ENCODE data around the gene VPS52.
A peak's percentile ranks its signal among the peaks of the same experiment; 100 is the strongest.

VPS52 gene, protein sequence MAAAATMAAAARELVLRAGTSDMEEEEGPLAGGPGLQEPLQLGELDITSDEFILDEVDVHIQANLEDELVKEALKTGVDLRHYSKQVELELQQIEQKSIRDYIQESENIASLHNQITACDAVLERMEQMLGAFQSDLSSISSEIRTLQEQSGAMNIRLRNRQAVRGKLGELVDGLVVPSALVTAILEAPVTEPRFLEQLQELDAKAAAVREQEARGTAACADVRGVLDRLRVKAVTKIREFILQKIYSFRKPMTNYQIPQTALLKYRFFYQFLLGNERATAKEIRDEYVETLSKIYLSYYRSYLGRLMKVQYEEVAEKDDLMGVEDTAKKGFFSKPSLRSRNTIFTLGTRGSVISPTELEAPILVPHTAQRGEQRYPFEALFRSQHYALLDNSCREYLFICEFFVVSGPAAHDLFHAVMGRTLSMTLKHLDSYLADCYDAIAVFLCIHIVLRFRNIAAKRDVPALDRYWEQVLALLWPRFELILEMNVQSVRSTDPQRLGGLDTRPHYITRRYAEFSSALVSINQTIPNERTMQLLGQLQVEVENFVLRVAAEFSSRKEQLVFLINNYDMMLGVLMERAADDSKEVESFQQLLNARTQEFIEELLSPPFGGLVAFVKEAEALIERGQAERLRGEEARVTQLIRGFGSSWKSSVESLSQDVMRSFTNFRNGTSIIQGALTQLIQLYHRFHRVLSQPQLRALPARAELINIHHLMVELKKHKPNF

DNA sequence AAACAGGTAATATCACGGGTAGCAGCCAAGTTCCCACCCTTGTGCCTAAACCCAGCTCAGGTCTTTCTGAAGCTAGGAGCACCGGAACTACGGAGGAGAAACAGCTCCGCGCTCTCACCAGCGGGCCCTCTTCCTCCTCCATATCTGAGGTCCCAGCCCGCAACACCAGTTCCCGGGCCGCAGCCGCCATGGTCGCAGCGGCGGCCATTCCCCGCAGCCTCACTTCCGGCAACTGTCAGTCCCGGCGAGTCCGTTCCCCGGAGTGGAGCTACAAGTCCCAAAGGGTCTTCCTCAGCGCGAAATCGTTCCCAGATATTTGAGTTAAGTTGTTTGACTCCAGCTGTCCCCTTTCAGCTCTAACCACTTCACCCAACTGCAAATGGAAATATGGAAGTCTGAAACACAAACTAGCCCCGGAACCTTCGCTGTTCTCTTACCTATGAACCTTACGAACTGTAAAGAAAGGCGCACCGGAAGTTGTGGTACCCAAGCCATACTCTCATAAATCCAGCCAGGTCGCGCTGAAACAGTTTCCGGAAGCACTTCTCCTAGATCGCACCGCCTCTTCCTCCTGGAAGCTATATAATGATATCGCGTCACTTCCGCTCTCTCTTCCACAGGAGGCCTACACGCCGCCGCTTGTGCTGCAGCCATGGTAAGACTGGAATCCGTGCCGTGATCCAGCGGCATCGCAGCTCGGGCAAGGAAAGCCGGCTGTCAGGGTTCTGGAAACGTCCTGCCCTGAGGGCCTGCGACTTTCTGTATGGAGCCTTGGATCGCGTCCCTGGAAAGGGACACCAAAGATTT is at the start of gene VPS52, which contains the start of gene RPS18:
Gene VPS52, minus strand, starts transcription at position 409 of the 807 bp plus-strand sequence. Its CDS starts 201 bp downstream, at position 208.
Gene RPS18, plus strand, starts transcription at position 608 of the 807 bp plus-strand sequence. Its CDS starts 45 bp downstream, at position 653.
- peak; percentile 100 for DNase-seq

DNA sequence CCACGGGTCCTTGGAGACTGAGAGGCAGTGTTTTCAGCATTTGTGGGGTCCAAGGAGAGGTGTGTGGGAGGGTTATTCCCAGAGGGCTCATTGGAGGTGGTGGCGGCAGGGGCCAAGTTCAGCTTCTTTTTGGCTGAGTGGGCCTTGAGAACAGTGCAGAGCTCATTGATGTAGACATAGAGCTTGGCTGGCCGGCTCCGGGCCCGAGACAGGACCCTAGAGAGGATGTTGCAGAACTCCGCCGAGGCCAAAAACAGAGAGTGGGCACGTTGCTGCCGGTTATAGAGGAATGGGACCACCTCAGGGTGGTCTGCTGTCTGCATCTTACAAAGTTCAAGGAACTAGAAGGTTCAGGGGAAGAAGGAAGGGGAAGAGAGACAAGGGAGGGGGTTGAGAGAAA is 49.6 kb upstream of the VPS52 start:
- no peak for DNase-seq

DNA sequence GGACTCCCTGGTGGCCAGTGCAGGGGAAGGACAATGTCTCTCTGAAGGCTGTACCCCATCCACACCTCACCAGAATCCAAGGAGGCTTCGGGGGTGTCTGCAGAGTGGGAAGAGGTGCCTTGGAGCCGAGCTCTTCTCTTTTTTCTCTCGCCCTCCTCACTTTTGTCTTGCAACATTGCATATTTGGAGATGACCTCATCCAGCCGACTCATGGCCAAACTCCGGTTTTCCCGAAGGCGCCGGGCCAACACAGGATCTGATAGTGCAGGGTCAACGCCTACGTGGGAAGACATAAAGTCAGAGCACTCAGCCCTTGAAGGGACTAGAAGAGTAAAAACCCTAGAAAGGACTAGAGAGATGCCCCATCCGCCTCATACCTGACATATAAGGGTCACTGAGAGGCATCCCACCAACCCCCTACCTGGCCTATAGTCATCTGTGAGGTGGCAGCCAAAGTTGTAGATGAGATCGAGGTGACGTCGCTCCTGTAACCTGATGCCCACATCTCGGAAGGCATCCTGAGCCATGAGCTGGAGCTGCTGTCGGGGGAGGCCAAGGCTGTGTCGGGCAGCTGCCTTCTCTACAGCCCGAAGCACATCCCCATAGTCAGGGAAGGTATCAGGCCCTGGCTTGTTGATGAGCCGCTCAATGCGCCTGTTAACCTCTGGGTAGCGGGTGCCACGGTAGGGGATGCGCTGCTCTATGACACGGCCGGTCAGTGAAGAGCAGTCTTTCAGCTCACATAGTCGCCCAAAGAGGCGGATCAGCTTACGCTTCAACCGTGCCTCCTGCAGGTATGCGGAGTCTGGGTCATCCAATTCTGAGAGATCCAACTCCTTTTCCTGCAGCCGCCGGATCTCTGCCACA is 48.9 kb upstream of the VPS52 start:
- no peak for DNase-seq

DNA sequence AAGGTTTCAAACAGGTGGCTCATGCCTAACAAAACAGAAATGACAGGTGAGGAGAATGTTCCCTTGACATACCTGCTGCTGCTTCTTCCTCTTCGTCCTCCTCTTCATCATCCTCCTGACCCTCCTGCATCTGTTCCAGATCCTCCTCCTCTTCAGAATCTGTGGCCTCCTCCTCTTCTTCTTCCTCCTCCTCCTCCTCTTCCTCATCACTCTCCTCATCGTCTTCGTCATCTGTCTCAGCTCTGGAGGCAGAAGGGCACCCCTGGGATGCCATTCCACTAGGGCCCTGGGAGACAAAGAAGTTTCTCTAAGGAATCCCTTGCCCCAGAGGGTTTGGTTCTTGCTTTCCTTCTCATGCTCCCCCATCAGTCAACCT is 48.3 kb upstream of the VPS52 start:
- DNase-seq = no peak

DNA sequence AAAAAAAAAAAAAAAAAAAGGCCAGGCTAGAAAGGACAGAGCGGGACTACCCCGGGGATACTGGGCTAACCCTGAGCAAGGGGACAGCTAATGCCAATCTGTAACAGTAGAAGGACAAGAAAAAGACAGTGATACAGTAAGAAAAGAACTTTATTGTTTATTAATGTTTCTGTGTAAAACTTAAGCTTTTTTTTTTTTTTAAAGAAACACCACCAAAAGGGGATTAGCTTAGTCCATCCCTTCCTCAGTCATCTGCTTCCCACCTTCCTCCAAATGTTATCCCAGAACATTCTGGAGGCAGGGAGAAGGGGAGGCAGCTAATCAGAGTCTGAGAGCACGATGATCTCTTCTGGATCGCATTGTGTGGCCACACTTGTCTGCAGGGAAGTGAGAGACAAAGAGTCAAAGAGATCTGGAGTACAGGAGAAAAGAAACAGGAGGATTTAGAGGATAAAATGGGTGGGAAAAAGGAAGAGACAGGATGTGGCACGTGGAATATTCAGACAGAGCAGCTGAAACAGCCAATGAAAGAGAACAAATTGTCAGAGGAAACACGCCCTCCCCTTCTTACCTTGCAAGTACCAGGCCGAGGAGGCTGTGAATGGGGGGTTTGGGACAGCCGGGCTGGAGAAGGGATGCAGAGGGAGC is 46.9 kb upstream of the VPS52 start:
- DNase-seq = no peak

DNA sequence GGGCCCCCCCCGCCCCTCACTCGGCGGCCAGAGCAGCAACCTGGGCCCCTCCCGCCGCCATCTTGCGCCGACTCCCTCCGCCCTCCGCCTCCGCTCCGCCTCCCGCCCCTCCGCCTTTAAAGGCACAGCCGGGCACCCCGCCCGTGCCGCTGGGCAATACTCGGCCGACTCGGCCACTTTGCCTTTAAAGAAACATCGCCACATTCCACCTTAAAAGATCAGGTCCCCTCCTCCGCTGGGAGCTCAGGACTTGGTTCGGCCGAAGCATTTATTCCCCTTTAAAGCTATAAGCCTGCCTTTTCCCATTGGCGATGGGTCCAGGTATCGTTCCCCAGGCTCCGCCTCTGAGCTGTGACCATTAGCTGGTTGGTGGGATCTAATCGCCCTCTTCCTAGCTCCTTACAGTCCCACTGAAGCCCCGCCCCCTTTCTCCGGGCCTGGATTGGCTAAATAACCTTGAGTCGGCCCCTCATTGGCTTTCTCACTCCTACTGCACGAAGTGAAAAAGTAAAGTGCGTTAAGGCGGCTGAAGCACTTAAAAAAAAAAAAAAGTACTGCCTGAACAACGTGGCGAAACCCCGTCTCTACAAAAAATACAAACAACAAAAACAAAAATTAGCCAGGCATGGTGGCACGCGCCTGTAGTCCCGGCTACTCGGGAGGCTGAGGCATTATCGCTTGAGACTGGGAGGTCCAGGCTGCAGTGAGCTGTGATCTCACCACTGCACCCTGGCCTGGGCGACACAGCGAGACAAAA is 46.2 kb upstream of the VPS52 start, which contains the start of gene ZBTB22:
Gene ZBTB22, minus strand, starts transcription at position 76 of the 757 bp plus-strand sequence. CDS start 828 bp downstream, outside the sequence.
- DNase-seq = peak; percentile 100

DNA sequence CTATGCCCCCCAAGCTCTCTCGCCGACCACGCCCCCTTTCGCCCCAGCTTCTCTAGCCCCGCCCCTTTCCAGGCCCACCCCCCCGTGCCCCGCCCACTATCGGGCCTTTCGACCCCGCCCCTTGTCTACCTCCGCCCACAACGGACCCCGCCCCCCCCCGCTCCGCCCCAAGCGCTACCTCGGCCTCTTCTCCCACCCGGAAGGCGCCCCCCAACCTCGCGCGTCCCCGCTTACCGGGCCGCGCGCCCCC is 45.7 kb upstream of the VPS52 start:
- no peak for DNase-seq

DNA sequence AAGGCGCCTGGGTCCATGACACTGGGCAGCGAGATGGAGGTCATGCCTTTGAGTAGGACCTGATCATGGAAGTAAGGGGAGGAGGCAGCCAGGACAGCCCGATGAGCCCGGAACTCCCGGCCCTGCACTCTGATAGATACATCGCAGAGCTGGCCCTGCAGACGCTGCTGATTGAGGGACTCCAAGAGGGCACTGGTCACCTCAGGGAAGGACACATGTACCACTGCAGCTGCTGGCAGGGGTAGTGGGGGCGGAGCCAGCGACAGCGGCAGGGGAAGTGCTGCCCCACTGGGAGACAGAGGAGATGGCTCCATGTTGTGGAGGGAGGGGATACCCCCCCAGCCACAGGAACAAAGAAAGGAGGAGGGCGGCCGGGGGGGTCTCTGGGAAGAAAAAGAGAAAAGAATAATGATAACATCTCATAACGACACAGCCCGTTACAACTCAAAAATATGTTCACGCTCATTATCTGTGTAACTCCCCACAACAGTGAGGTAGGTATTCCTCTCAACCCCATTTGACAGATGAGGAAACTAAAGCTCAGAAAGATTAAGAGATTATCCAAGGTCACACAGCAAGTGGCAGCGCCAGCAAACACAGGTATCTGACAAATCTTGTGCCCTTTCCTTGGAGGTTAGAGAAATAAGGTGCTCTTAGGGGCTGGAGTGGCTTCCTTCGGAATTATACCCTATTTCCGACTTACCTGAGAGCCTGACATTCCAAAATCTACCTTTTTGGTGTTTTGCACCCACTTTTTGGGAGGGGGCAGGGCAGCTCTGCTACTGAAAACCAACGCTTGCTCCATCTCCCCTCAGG is 45.1 kb upstream of the VPS52 start:
- DNase-seq = peak; percentile 59

DNA sequence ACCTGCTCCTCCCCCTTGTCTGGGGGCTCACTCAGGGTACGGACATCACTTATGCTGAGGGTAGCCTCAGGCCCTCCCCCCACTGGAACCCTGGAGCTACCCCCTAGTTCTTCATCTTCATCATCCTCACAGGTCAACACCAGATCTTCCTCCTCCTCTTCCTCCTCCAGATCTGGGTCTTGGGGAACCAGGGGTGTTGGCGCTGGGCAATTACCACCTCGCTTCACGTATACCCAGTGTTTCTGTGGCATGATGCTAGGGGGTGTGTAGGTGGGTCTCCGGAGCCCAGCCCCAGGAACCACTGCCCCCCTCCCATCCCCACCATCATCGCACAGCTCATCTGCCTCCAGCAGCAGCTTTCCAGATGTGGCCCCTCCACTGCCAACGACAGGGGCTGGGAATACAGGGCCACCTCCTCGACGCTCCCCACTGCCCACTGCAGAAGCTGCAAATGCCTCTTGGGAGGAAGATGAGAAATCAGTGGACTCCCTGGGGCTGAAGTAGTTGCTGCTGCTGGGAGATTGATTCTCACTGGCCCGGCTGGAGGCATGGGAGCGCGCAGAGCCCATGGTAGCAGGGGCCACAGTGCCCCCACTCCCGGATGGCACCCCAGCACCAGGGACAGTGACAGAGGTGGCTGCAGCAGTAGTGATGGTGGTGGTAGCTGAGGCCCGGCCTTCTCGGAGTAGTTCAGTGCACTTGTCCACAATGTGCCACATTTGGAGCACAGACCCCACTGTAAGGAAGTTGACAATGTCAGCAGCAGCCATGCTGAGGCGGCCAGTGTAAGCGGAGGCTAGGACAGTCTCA is 44.3 kb upstream of the VPS52 start:
- no peak for DNase-seq

DNA sequence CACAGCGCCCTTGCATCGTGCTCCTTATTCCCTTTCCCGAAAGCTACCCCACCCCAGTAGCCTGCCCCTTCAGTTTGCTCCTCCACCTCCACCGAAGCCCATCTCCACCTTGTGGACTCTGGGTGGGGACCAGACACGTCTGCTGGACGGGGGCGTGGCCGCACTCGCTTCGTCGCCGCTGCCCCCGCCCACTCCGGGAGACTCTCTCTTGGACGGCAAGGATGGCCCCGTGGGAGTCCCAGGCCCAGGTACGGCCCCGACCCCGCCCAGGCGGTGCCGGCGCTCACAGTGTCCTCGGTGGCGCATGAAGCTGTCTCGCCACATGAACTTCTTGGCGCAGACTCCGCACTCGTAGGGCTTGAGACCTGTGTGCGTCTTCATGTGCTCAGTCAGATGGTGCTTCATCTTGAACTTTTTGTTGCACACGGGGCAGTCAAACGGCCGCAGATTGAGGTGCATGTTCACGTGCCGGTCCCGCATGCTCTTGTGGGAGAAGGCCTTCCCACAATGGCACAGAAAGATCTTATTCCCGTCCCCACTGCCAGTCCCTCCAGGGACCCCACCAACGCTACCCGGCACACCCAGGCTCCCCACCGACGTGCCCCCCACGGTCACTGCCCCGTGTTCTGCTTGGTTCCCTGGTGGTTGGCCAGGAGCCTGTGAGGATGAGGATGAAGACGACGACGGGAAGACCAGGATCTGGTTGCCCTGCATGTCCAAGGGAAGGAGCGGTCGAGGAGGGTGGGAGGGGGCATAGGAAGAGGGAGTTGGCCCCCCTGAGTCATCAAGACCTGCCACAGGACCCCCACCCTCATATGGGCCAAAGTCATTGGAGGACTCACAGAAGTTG is 43.5 kb upstream of the VPS52 start:
- DNase-seq = no peak

DNA sequence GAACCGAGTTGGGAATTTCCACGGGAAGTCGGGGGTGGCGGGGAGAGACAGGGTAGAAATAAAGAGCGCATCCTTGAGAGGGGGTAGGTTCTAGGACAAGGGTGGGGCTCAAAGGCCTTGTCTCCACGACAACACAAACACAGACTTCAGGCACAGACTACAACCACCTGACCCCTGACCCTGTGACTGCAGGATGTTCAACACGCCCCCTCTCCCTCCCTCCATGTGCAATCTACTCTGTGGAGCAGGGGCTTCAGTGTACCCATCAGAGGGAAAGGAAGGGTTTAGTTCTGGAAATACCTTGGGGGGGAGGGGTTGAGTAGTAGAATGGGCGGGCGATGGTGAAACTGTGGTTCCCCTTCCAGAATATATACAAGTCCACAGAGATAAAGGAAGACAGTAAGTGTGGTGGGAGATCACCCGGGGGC is 42.9 kb upstream of the VPS52 start:
- peak; percentile 39 for DNase-seq

DNA sequence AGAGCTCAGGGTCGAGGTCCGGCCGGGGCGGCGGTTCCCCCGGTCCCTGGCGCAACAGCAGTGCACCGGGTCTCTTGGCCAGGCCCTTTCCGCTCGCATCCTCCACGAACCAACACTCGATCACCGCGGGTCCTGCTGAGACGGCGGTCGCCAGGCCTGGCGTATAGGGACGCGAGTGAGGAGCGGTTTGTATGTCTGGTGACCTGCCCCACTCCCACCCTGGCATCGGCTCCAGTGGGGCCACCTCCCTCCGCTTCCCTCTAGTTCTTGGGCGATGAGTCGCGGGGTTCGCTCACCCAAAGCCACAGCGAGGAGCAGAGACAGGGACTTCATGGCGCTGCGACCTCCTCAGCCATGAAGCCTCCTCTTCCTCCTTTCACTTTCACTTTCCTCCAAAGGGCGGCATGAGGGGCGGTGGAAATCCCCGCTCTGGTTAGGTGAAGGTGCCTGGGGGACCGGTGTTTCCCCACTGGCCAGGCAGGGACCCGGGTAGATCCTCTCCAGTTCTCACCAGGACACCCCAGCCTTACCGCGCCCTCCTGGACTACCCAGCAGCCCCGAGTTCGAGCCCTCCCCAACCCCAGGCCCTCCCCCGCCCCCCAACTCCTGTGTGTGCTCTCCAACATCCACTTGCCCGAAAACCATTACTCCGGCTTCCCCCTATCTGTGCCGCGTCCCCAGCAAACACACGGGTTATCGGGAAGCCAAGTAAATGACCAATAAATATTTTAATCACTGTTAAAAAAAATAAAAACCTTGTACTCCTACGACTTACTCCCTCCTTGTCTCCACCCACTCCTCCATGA is 42.2 kb upstream of the VPS52 start, which contains the start of gene TAPBP:
Gene TAPBP, minus strand, starts transcription at position 370 of the 806 bp plus-strand sequence. Its CDS starts 37 bp downstream, at position 333.
- DNase-seq = peak; percentile 51

DNA sequence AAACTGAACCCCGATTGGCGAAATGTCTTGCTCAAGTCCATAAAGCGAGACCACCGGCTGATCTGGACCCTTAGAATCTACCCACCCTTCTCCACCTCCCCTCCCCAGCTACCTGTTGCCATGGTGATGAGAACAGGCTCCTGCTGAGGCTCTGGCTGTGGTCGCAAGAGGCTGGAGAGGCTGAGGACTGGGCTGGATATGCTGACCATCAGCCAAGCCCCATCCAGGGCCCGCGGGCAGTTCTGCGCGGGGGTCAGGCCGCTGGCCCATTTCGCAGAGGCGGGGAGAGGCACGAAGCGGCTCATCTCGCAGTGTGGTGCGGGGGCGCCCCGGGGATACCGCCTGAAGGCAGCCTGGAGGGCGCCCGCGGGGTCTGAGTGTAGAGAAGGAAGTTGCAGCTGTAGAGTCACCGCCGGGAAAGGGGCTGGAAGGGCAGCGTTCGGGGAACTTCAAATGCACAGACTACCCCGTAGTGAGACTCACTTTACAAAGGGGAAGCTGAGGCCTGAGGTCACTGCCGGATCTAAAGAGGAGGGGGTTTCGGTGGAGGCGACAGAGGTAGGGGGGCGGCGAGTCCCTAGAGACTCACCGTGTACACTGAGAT is 41.5 kb upstream of the VPS52 start:
- peak; percentile 48 for DNase-seq

DNA sequence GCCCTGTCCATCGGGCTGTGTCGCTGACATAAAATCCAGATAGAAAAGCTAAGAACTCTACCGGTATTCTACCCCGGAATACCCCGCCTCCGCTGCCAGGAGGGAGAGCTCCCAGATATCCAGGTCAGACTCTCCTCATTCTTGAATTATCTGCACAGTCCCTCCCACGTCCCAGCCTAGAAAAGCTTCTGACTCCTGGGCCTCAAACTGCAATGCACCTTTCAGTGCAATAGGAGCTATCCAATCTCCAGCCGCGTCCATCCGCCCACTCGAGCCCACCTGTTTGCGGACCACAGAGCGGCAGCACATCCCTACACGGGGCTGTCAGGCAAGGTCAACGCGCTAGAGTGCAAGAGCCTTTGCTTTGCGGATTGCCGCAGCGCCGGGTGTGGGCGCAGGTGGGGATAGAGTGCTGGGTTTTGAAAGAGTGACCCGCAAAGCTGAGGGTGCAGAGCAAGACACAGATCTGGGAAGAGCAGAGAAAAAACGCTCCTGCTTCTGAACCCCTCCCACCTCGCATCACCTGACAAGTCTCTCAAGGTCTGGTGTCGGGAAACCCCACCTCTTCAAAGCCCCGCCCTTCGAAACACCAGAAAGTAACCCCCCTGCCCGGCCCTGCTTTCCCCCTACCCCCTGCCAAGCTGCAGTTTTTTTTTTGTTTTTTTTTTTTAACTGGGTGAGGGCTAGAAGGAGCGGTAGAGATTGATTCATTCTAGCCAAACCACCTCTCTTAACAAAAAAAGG is 40.9 kb upstream of the VPS52 start:
- DNase-seq = peak; percentile 75

DNA sequence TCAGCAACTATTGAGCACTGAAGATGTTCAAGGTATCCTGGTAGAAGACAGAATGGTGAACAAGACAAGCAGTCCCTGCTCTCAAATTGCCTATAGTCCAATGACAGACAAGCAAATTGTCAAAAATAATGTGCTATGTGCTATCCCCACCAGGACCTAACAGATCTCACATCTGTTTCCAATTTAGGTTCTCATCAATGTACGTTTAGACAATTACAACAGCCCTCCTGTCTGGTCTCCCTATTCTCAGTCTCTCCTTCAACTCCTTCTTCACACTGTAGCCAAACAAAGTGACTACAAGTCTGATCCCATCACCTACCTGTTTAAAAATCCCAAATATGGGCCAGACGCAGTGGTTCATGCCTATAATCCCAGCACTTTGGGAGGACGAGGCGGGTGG is 34.7 kb upstream of the VPS52 start:
- no peak for DNase-seq

DNA sequence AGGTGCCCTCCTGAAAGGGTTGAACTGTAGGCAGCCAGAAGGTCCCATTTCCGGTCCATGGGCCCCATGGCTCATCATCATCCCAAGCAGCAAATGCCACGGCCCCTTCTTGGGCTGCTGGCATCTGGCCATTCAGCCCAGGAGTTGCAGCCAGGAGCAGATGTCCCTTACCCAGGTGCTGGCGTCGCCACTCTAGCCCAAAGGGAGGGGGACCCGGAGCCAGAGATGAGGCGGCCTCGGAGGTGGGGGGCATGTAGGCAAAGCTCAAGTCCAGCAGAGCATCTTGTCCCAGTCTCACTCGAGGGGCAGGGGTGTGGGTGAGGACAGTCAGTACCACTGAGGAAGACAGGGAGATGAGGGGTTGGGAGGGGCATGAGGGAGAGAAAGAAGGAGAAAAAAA is 33.4 kb upstream of the VPS52 start:
- DNase-seq = no peak
